ENCODE results near the gene POC1B.

- TF ChIP-seq CTCF (IDR thresholded peaks at IDR 0.05): no peak
- TF ChIP-seq POLR2AphosphoS5 (IDR thresholded peaks at IDR 0.05): no peak
Measured at GRCh38 chr12:89370421-89370831, 155.4 kb downstream of the POC1B start.

All from gastroesophageal sphincter (tissue), 3 donors.